Activated CD4-positive, alpha-beta T cell treated with anti-CD3 and anti-CD28 coated beads, Interleukin-2, amount 50 U/mL, for 16 hours (primary cell): ENCODE data around the gene TGM6.

ENCODE experiments used
- DNase-seq: peaks from one replicate; pipeline ENCODE4 v3.0.0-alpha.2; 2020

TGM6 gene

GRCh38 chr20:2380601-2381000, at the start of gene TGM6:
Gene TGM6 (plus strand): TSS chr20:2380901. CDS start chr20:2380969, 68 bp downstream.
- DNase-seq, result no peak

GRCh38 chr20:2331106-2331505, 49.6 kb upstream of the TGM6 start:
- DNase-seq, result no peak

- no peak for DNase-seq
These were observed 48.7 kb upstream of the TGM6 start for GRCh38 chr20:2331901-2332565.

- DNase-seq, result no peak
These were observed 48.0 kb upstream of the TGM6 start for GRCh38 chr20:2332711-2333110.

GRCh38 chr20:2333821-2334220, 46.9 kb upstream of the TGM6 start:
- DNase-seq, result no peak

GRCh38 chr20:2335096-2335870, 45.4 kb upstream of the TGM6 start:
- no peak for DNase-seq

- DNase-seq, result no peak
These were observed 44.2 kb upstream of the TGM6 start for GRCh38 chr20:2336471-2336870.

GRCh38 chr20:2337142-2337541, 43.6 kb upstream of the TGM6 start:
- no peak for DNase-seq

GRCh38 chr20:2338411-2339066, 42.2 kb upstream of the TGM6 start:
- no peak for DNase-seq

- no peak for DNase-seq
These were observed 40.6 kb upstream of the TGM6 start for GRCh38 chr20:2340136-2340535.

GRCh38 chr20:2340823-2341222, 39.9 kb upstream of the TGM6 start:
- DNase-seq, result no peak

GRCh38 chr20:2341336-2341735, 39.4 kb upstream of the TGM6 start:
- no peak for DNase-seq

GRCh38 chr20:2342243-2342642, 38.5 kb upstream of the TGM6 start:
- no peak for DNase-seq

GRCh38 chr20:2346188-2346587, 34.5 kb upstream of the TGM6 start:
- DNase-seq, result no peak

- no peak for DNase-seq
These were observed 32.4 kb upstream of the TGM6 start for GRCh38 chr20:2348336-2348735.

- no peak for DNase-seq
These were observed 30.9 kb upstream of the TGM6 start for GRCh38 chr20:2349801-2350200.

GRCh38 chr20:2350606-2351005, 30.1 kb upstream of the TGM6 start:
- DNase-seq, result no peak

- DNase-seq, result no peak
These were observed 27.5 kb upstream of the TGM6 start for GRCh38 chr20:2353231-2353630.

GRCh38 chr20:2357114-2357513, 23.6 kb upstream of the TGM6 start:
- DNase-seq, result no peak

GRCh38 chr20:2358006-2358405, 22.7 kb upstream of the TGM6 start:
- DNase-seq, result no peak

- DNase-seq, result no peak
These were observed 19.6 kb upstream of the TGM6 start for GRCh38 chr20:2361035-2361593.

GRCh38 chr20:2363187-2363586, 17.5 kb upstream of the TGM6 start:
- no peak for DNase-seq

- no peak for DNase-seq
These were observed 17.1 kb upstream of the TGM6 start for GRCh38 chr20:2363587-2363986.

- no peak for DNase-seq
These were observed 16.7 kb upstream of the TGM6 start for GRCh38 chr20:2364044-2364443.
